ENCODE measurements around the gene N4BP3.
A peak's percentile ranks its signal among the peaks of the same experiment; 100 is the strongest.
"Not testable (repeated sequence)": the region's sequence is repeated elsewhere in the genome, so short reads cannot be mapped to it uniquely, and the experiment has no call there.

Gene N4BP3

GRCh38 chr5:178121391-178122276 is 8.3 kb downstream of the N4BP3 start:
- peak in 1 of 51 donors; percentile 45 for DNase-seq

GRCh38 chr5:178122346-178122745 is 9.0 kb downstream of the N4BP3 start:
- DNase-seq: no peak

GRCh38 chr5:178123094-178123965 is 10.0 kb downstream of the N4BP3 start:
- no peak for DNase-seq

GRCh38 chr5:178123966-178124925 is 10.9 kb downstream of the N4BP3 start:
- DNase-seq: no peak

- DNase-seq: no peak
Observed at GRCh38 chr5:178125253-178125906, 12.0 kb downstream of the N4BP3 start.

GRCh38 chr5:178126556-178126955 is 13.2 kb downstream of the N4BP3 start:
- DNase-seq: no peak

- not testable (repeated sequence) for DNase-seq
Observed at GRCh38 chr5:178127300-178128009, 14.1 kb downstream of the N4BP3 start.

GRCh38 chr5:178129296-178129695 is 16.0 kb downstream of the N4BP3 start:
- no peak for DNase-seq

- not testable (repeated sequence) for DNase-seq
Observed at GRCh38 chr5:178130234-178130575, 16.9 kb downstream of the N4BP3 start.

- peak in 49 of 51 donors; percentile 20 to 88 (median 72) for DNase-seq
Observed at GRCh38 chr5:178130576-178131445, 17.5 kb downstream of the N4BP3 start, which contains the start of gene RMND5B. Gene RMND5B (plus strand): TSS chr5:178131014. CDS start chr5:178138120, 7,106 bp downstream.

GRCh38 chr5:178131446-178131996 is 18.2 kb downstream of the N4BP3 start:
- DNase-seq: no peak

- DNase-seq: no peak
Observed at GRCh38 chr5:178136990-178137389, 23.7 kb downstream of the N4BP3 start.

GRCh38 chr5:178137991-178138390 is 24.7 kb downstream of the N4BP3 start:
- DNase-seq: no peak

- no peak for DNase-seq
Observed at GRCh38 chr5:178141550-178141949, 28.2 kb downstream of the N4BP3 start.

GRCh38 chr5:178142642-178143041 is 29.3 kb downstream of the N4BP3 start:
- no peak for DNase-seq

- DNase-seq: no peak
Observed at GRCh38 chr5:178143246-178143645, 29.9 kb downstream of the N4BP3 start.

- DNase-seq: peak in 5 of 51 donors; percentile 14 to 38 (median 25)
Observed at GRCh38 chr5:178143901-178144300, 30.6 kb downstream of the N4BP3 start.

All from hypothalamus (tissue), 51 donors.